B cell (primary cell): ENCODE results near the gene AK3.

Source experiments
- CTCF ChIP-seq: fragments of 200-600 bp; IDR thresholded peaks from one replicate; pipeline ENCODE4 v1.8.0; 2022; ENCODE audit warnings: antibody characterized with exemption, mild to moderate bottlenecking
- EZH2 ChIP-seq: IDR thresholded peaks from 2 replicates; pipeline ENCODE4 v1.6.1; 2012; ENCODE audit warnings: borderline replicate concordance, low read depth, mild to moderate bottlenecking, moderate library complexity, low read length; ENCODE audit not compliant: insufficient read depth, poor library complexity, severe bottlenecking

DNA sequence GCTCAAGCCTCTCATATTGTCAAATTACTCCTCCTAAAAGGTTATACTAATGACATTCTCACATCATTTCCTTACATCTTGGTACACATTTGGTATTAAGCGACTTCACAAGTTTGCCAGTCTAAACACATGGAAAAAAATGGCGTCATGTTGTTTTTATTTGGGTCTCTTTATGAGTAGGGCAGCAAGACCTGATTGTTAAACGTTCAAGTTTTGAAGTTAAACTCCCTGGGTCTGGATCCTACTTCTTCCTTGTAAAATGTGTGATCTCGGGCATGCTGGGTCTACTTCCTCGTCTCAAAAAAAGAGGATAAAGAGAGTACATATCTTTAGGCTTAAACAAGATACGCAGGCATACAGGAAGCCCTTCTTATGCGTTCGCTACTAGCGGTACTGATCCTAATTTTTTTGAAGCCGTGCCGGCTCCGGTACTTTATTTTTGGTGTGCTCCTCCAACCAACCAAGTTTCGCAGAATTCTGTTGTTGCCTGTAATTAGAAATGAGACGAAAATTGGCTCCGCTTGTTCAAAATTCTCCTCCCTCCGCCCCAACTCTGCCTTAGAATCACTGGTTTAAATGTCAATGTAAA lies 62.2 kb downstream of the AK3 start:
- TF ChIP-seq EZH2 (no peak), CTCF (no peak)
